NCI-H1930 (cell line): Measurements from ENCODE around the gene POLR2C.
A peak's percentile ranks its signal among the peaks of the same experiment; 100 is the strongest.

ENCODE experiments used
- DNase-seq, 2 experiments: peaks; one replicate each; lab custom pipeline; 2025; lab: John Stamatoyannopoulos, UW

The POLR2C gene

DNA sequence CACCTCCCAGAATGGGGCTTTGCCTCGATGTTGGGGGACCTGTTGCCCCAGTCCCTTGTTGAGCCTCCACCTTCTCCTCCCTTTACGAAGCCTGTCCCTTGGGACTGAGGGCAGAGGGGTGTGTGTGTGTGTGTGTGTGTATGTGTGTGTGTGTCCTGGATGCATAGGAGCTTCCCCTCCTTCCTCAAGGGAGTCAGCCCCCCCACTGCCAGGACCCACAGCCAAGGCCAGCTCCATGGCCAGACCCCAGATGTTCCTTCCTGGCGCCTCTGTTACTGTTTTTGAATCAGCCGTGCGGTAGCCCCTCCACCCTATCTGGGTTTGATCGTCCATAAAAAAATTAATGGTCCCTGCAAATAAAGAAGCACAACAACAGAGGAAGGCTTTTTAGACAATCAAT, 41.5 kb downstream of the POLR2C start:
- no peak for DNase-seq

DNA sequence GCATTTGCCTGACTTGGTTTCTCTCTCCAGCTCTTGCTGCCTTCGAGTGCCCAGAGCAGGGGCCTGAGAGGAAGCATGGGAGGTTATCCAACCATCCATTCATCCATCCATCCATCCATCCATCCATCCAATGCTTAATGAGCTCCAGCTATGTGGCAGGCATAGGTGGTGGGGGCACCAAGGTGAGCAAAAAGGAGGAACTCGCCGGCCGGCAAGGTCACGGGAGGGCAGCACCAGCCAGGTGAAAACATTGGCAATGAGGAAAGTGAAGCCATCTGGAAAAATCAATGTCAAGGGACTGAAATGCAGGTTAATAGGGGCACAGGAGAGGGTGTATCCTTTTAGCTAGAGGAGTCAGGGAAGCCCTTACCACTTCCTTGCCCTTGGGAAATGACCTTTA, 42.0 kb downstream of the POLR2C start:
- no peak for DNase-seq

DNA sequence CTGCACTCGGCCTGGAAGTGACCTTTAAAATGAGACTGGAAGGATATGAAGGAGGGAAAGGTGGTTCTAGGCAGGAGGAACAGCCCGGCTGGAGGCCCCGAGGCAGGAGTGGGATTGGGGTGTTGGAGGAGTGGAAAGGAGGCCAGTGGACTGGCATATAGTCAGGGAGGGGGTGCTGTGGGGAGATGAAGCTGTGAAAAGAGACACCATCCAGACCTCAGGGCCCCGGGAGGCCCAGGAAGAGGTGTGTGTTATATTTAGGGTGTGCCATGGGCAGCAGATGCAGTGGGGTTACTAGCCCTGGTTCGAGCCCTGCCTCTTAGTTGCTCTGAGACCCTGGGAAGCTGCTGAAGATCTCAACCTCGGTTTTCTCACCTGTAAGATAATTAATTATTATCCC, 42.7 kb downstream of the POLR2C start:
- DNase-seq = no peak

DNA sequence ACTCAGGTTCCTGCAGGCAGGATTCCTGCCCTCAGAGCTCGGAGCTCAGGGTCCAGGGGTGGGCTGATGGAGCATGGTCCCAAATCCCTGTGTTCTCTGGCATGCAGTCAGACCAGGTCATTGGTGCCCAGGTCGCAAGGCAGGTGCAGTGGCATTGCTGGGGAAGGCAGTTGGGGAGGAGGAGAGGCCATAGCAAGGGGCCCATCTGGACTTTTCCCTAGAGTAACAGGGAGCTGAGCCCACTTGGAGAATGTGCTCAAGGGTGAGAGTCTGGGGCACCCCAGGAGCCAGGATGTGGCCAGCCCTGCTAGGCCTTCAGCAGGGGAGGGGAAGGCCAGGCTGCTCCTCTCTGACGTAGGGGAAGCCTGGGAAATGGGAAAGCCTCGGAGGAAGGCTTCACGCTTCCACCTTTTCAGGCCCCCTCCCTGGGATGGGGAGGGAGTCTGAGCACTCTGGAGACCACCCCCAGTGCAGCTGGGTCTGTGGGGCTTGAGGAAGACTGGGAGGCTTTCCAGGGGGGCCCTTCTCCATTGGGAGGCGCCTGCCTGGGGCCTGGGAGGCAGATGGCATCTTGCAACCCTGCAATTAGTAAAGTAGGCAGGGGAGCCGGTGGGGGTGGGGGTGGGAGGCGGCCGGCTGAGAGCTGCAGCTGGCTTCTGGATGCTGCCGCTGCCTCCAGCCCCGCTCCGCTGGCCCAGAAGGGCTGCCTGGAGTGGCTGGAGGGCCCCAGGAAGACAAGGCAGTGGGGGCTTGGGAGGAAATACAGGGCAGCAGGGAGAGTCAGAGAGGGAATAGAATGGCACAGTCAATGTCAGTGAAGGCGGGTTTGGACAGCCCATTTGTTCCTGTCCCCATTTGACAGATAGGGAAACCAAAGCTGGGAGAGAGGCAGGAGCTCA, 44.9 kb downstream of the POLR2C start:
- no peak for DNase-seq

DNA sequence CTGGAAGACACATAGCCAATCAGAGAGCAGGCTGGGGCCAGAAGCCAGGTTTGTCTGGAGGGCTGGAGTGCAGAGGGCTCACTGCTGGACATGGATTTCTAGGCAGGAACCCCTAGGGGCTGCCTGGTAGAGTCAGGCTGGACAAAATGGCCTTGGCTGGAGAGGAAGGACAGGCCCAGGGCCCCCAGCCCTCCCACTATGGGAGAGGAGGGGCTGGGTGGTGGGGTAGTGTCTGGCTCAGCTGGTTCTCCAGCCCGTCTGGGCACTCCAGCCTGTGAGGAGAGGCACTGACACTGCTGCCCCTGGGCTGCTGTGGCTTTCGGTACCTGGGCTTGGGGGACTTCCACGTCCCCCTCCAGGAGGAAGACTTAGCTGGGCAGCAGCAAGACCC, 45.6 kb downstream of the POLR2C start:
- DNase-seq = no peak

DNA sequence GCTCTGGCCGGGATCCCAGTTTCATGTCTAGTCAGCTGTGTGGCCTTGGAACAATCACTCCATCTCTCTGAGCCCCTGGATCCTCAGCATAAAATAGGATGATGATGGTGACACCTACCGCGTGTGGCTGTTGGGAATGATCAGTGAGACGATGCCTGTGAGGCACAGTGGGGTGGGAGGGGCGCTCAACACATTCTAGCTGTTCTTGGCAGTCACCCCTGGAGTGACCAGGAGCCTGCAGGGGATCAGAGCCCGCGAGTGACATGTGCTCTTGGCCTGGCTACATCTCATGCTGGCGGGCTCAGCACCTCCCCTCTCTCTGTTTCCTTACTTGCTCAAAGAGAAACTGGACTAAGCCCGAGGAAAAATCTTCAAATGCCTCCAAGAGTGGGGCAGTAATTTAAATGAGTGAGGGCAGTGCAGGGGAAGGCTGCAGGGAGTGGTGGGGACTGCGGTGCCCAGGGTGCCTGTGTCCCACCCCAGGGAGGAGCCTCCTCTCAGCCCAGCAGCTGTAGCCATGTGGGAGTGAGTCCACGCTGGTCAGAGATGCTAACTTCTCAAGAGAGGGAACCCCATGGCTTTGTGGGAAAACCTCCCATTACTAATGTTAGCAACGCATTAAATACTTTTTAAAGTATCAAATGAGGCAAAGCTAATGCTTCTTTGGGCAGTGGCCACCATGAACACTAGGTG, 46.9 kb downstream of the POLR2C start:
- no peak for DNase-seq

DNA sequence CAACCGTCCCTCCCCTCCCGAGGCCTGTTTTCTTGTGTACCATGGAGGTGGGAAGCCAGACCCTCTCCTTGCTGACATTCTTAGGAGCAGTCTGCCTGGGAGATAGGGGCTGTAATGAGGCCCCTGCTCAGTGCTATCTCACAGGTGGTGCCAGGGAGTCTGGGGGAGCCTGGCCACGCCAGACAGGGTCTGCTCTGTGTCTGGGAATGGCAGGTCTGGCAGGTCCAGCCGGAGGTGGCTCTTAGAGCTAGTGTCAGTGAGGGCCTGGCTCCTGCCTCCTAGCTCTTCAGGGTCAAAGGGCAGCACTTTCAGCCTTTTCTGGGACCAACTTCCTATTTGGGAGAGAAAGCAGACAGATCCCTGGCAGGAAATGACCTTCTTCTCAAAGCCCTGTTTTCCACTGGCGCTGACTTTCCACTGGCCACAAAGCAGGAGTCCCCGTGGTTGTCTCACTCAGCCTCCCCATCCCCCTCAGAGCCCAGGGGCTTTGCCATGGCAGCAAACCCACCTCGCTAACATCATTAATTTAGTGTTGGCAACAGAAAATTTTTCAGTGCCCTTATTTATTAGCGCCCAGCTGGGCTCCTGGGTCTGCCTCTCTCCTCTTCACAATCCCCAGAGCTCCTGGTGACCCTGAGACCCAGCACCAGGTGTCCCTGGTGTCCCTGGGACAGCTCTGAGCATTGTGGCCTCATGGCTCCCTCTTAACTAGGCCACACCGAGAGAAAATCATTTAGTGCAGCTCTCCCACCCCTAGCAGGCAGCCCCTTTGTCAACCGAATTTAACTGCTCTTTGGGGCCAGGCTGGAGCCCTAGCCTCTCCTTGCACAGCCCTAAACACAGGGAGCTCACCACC, 47.8 kb downstream of the POLR2C start:
- DNase-seq = no peak

DNA sequence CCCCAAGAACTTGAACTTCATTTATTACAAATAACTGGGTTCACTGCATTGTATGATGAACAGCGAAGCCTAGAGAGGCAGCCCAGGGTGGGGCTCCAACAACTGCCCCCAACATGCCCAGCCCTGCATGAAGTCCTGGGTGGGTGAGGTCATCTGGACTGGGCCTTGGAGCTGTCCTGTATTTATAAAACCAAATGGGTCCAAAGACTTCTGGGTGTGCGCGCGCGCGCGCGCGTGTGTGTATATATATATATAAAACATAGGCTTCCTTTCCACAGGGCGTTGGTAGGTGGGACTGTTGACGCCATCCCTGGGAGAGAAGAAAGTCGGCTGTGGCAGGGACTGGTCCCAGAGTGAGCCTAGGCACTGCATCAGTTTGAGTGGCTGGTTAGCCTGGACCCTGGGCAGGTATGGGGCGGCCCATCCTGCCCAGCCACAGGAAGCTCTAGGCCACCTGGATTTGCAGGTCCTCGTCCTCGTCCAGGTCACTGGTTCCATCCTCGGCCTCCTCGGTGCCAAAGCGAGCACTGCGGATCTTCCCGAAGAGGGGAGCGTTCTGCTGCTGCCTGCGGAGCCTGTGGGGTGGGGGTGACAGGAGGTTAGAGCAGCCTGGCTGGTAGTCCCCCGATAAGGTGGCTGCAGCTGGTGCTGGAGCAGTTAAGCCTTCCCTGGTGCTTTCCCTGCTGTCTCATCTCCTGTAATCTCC, 50.0 kb downstream of the POLR2C start:
- no peak for DNase-seq

DNA sequence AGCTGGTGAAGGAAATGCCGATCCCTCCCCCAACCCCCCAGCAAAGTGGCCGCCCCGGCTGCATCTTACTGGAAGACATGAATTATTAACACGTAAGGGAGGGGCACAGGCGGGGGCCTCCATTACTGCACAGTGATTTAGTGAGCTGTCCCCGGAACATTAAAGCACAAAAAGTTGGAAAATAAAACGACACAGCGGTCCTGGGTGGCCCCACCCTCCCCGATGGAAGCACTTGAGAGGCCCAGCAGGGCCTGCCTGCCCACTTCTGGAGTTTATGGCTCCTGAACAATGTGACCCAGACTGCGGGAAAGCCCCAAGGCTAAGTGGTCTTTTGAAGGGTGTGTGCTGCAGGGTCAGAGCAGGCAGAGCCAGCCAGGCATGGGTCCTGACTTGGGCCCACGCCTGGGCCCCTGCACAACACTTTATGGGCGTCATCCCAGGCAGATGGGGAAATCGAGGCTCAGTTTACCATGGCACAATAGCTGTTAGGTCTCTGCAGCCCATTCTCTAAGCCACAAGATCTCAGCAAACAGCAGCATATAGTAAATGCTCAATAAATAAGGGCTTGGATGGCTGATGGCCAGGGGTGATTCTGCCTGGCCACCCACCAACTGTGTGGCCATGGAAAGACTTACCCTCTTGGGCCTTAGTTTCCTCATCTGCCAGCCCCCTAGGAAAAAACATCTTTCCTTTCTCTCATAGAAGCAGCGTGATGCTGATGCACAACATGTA, 51.1 kb downstream of the POLR2C start:
- DNase-seq = no peak

DNA sequence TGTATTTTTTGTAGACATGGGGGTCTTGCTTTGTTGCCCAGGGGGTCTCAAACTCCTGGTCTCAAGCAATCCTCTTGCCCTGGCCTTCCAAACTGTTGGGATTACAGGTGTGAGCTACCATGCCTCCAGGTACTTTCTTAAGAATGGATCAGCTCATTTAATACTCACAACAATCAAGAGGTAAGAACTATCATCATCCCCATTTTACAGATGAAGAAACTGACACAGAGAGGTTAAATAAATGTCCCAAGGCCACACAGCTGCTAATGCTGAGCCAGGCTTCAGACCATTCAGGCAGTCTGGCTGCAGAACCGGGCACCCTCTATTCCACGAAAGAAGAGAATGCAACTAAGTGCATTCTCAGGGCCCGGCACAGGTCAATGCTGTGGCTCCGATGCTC, 51.9 kb downstream of the POLR2C start:
- no peak for DNase-seq

DNA sequence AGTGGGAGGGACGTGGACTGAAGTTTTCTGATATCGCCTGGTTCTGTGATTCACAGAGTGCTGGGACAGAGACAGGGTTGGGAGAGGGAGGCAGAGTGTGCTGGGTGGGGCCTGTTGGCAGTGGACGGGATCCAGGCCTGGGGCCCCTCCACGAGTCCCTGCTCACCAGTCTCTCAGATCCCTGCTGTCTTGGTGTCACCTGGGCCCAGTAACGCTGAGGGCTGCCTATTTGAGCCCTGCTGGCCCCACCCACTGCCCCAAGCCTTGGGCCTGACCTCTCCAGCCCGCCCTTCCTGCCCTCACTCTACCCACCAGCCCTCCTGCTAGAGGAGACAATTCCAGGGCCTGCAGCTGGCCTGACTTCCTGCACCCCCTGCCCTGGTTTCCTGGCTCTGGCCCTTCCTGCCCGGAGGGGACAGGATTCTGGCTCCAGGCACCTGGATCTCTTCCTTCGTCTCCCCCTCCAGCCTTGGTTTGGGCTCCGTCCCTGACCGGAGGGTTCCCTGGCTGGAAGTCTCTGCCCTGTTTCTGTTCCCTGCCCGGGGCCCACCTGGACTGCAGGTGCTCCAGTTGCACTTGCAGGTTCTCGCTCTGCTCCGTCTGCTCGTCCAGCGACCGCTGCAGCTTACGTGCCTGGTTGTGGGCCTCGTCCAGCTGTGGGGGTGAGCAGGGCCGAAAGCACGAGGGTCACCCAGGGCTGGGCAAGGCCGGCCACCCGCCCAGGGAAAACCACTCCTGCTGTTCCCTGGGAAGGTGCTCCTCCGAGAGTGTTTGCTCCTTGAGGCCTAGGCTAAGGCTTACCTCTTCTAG, 52.5 kb downstream of the POLR2C start:
- DNase-seq = no peak

DNA sequence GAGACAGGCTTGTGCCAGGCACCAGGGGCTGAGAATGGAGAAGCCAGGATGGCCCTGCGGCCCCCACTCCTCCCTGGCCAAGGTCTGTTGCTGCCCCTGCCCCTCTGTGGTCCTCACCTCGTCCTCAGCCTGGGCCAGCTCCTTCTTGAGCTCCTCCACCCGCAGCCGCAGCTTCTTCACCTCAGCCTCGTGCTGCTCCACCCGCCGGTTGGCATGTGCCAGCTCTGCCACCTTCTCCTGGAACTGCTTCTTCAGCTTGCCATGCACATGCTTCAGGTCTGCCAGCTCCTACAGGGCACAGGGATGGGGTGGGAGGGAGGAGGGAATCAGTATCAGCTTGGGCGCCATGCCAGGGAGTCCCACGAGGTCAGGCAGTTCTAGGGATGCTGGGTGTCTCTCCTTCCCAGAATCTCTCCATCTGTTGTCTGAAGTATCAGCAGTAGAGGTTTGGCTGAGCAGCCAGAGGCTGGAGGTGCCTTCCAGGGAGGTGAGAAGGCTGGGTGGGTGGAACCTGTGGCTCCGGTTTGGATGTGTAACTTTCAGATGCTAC, 53.8 kb downstream of the POLR2C start:
- no peak for DNase-seq

DNA sequence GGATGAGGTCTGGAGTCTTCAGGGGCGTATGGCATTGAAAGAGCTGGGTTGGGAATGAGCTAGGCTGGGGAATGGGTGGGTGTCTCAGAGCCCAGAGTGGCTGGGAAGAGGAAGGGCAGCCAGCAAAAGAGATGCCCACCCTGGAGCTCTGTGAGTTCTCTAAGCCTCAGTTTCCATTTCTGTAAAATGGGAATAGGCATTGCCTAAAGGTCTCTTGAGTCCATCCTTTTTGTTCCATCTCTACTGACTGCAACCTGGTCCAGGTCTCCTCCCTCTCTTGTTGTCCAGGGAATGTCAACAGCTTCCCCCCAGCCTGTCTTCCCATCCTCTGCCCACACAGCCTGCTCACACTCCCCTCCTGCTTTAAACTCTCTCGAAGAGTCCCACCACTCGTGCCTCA, 54.3 kb downstream of the POLR2C start:
- DNase-seq = no peak

DNA sequence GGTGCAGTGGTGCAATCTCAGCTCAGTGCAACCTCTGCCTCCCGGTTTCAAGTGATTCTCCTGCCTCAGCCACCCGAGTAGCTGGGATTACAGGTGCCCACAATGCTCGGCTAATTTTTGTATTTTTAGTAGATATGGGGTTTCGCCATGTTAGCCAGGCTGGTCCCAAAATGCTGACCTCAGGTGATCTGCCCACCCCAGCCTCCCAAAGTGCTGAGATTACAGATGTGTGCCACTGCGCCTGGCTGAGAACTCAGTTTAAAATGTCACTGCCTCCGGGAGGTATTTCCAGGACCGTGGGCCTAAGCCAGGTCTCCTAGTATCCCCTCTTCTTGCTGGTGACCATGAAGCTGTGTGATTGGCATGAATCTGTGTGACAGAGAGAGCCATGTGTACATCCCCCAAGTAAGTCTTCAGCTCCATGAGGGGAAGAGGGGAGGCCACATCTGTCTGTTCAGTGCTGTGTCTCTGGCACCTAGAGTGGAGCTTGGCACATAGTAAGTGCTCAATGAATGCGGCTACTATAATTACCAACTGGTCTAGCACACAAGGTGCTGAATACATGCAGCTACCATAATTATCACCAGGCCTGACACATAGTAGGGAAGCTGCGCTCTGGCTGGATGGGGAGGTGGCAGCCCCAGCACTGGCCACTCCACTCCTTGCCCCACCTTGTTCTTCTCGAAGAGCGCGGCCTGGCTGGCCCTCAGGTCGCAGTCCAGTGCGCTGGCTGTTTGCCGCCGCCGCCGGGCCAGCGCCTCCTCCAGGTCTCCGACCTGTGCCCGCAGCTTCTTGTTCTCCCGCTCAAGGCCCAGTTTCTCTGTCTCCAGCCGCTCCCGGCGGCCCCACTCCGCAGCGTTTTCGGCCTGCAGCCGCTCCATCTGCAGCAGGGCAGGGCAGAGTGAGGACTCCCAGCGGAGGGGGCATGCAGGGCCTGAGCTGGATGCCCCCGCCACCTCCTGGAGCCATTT, 55.2 kb downstream of the POLR2C start:
- DNase-seq = no peak

DNA sequence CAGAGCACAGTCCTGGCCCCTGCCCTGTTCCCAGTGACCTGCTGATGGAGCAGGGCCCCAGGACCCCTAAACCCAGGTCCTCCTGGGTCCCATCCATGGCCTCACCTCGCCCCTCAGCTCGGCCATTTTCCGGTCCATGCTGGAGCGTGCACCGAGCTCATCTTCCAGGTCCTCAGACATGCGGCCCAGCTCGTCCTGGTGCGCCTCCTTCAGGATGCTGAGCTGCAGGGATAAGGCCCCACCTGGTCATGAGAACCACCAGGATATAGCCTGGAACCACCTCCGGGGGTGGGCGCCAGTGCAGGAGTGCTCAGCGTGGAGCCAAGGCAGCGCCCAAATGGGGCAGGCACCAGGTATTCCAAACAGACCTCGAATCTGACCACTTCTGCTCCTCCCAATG, 56.0 kb downstream of the POLR2C start:
- no peak for DNase-seq

DNA sequence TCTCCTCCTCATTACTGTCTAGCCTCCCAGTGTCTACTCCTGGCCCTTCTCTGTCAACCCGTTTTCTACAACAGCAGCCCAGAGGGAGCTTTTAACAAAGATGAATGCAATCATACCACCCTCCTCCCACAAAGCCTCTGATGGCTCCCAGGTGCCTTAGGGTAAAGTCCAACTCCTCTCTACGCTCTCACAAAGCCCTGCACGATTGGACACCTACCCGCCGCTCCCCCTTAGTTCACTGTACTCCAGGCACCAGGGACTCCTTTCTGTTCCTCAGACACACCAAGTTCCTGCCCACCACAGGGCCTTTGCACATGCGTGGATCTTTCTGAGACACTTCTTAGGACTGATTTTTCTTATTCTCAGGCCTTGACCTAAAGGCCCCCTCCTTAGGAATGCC, 56.4 kb downstream of the POLR2C start:
- DNase-seq = no peak

DNA sequence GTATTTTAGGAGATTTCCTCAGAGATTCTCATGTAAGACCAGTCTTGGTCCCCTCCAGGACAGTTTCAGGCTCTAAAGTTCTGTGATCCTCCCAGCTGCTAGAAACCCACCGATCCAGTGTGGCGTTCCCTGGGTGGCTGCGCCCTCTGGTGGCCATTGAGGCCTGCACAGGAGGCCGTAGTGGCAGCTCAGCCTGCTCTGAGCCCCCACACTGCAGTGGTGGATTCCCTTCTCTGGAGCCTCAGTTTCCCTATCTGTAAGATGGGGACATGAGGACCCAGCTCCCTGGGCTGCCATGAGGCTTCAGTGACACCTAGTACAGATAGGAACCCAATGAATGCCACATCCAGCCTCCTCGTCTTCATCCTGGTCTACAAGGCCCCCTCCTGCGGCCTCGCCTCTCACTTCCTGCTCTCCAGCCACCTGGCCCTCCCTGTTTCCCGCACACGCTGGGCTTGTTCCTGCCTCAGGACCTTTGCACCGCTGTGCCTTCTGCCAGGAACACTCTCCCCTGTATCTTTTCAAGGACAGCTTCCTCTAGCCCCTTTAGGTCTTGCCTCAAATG, 57.4 kb downstream of the POLR2C start:
- DNase-seq = peak; percentile 5 to 52
